ENCODE data around the gene STPG3. TPM values are rescaled to one million over a fixed set of nuclear protein-coding genes. Genes with fewer than 3 reads are reported as not detected.
A peak's percentile ranks its signal among the peaks of the same experiment; 100 is the strongest.

The STPG3 gene
- total RNA-seq, 1 donor from 2014 or later = not detected

DNA sequence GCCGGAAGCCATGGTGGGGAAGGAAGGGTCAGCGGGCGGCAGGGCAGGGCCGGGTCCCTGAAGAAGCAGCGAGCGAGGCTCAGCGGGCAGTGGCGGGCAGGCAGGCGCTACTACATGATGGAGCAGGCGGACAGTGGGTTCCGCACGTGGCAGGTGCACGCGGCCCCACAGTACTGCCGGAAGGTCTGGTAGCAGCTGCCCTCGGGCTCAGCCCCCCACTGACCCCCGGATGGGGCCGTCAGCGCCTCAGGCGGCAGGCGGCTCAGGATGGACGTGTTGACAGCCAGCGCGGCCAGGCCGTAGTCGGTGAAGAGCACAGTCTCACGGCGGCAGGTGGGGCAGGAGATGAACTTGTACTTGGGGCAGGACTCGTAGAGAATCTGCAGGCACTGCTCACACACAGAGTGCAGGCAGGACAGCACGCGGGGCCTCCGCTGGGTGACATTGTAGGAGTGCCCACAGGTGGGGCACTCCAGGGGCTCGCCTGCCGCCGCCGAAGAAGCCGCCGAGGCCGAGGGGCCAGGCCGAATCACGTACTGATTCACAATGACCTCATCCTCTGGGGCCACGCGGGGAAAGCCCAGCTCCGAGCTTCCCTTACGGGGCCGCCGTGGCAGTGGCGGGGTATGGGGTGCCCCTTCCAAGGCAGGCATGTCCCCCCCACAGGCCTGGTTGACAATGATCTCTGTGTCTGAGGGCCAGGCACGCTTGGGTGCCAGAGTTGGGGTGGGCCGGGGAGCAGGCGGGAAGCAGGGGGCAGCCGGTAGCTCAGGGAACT lies 30.6 kb upstream of the STPG3 start:
- H3K27ac ChIP-seq = no peak overlapping the region
- no peak for DNase-seq
- H3K4me1 ChIP-seq = peaks cover 14% of the 10 kb centered on the region
- TF ChIP-seq CTCF (IDR thresholded peaks at IDR 0.05) = no peak
- no peaks in the 10 kb centered on the region for H3K27me3 ChIP-seq
- intact Hi-C loops (cut with DNase I) = no loop called here
- H3K4me3 ChIP-seq = no peak overlapping the region
- no peaks in the 10 kb centered on the region for H3K9me3 ChIP-seq
- no peaks in the 10 kb centered on the region for H3K36me3 ChIP-seq
- ATAC-seq = no peak

DNA sequence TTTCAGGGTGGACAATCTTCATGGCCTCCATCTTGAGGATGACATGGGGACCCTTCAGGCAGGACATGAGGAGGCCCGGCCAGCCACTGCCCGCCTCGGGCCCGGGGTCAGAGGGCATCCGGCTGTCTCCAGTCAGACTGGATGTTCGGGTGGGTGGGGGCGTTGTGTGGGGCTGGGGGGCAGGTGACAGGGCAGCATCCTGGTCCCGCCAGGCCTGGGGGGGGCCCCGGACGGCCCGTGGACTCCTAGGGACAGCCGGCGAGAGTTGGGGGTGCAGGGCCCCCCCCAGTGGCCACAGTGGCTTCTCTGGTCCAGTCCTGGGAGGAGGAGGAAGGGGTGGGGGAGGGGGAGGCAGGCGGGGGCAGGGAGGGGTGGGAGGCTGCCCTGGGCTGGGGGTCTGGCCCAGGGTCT lies 30.0 kb upstream of the STPG3 start:
- DNase-seq (no peak), ATAC-seq (no peak)
- TF ChIP-seq CTCF (IDR thresholded peaks at IDR 0.05) = no peak
- Histone ChIP-seq H3K4me1 (peaks cover 14% of the 10 kb centered on the region), H3K27me3 (no peaks in the 10 kb centered on the region), H3K36me3 (no peaks in the 10 kb centered on the region), H3K4me3 (no peak overlapping the region), H3K27ac (no peak overlapping the region), H3K9me3 (no peaks in the 10 kb centered on the region)
- intact Hi-C loops (cut with DNase I) = no loop called here

DNA sequence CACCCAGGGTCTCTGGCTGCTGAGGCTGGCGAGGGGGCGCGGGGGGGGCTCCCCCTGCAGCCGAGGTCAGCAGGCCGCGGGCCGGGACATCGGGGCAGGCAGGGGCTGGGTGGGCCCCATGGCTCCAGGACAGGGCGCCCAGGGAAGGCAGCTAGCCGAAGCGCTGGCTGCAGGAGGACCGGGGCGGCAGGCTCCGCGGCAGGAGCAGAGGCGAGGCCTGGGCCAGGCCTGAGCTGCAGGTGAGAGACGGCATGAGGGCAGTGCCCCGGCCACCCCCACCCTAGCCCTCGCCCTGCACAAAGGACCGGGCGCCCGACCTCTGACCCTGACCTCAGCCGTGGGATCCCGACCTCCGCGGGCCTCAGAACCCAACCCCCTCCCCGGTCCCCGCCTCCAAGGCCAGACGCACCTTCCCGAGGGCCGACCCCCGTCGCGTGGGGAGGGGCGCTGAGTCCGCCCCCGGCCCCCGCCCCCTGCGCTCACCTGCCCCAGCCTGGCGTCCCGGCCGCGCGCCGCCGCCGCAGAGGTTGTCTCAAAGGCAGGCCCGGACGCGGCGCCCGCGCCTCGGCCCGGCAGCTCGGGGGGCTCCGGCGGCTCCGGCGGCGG lies 29.5 kb upstream of the STPG3 start:
- DNase-seq = no peak
- Histone ChIP-seq H3K9me3 (no peaks in the 10 kb centered on the region), H3K4me3 (peak overlapping the region; percentile 33), H3K36me3 (no peaks in the 10 kb centered on the region), H3K27me3 (no peaks in the 10 kb centered on the region), H3K4me1 (peaks cover 14% of the 10 kb centered on the region), H3K27ac (no peak overlapping the region)
- intact Hi-C loops (cut with DNase I) = no loop called here
- no peak for ATAC-seq
- TF ChIP-seq CTCF (IDR thresholded peaks at IDR 0.05) = no peak

DNA sequence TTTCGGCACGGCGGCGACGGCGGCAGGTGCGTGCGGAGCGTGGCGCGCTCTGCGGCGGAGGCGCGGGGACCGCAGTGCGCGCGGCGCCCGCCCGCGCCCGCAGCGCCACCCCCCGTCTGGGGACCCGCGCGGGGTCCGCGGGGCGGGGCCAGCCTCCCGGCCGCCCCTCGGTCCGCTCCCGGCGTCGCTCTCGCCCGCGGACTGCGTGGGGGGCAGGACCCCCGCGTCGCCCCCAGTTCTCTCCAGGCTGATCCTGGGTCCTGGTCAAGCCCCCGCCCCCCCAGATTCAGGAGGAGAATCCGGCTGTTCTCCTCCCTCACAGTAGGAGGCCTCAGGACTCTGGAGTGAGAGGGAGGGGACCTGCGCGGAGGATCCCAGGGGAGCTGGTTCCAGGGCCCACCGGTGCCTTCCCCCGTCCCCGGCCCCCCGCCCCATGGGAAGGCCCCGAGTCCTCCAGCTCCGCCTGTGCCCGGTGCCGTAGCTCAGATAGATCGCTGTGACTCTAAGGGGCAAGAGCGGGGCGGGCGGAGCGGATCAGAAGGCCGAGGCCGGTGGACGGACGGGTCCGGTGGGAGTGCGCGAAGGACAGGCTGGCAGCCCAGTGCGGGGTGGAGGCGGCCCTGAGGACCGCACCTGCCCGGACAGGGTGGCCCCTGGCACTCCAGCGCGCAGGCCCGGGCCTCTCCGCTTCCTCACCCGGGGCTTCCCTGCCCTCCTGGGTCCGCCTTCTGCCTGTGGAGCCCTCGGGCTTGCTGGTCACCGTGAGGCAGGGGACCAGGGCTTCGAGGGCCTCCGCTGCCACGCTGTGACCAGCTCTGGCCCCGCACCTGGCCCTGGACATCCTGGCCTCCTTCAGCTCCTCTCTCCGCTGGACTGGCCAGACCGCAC lies 28.7 kb upstream of the STPG3 start, which contains the start of gene RNF208:
TSS of gene RNF208 (minus strand) at position 51 of the 888 bp plus-strand sequence. CDS start 1,028 bp downstream, outside the sequence.
- no peaks in the 10 kb centered on the region for H3K27me3 ChIP-seq
- ATAC-seq = peak; percentile 0

More for the DNA sequence above, 28.7 kb upstream of the STPG3 start, which contains the start of gene RNF208:
- DNase-seq = no peak
- peaks cover 14% of the 10 kb centered on the region for H3K4me1 ChIP-seq
- TF ChIP-seq CTCF (IDR thresholded peaks at IDR 0.05) = no peak
- H3K36me3 ChIP-seq = no peaks in the 10 kb centered on the region
- H3K4me3 ChIP-seq = peak within 1 kb of the TSS; percentile 81
- peak within 1 kb of the TSS; percentile 94 for H3K27ac ChIP-seq
- H3K9me3 ChIP-seq = no peaks in the 10 kb centered on the region
- intact Hi-C loops (cut with DNase I) = no loop called here

Data from upper lobe of right lung (tissue), 1 donor.